ENCODE results near the gene RAPGEF1. TPM values are rescaled to one million over a fixed set of nuclear protein-coding genes. Genes with fewer than 3 reads are reported as not detected.

RAPGEF1 gene
- total RNA-seq, 1 donor from 2014 or later, result 76.8 TPM

DNA sequence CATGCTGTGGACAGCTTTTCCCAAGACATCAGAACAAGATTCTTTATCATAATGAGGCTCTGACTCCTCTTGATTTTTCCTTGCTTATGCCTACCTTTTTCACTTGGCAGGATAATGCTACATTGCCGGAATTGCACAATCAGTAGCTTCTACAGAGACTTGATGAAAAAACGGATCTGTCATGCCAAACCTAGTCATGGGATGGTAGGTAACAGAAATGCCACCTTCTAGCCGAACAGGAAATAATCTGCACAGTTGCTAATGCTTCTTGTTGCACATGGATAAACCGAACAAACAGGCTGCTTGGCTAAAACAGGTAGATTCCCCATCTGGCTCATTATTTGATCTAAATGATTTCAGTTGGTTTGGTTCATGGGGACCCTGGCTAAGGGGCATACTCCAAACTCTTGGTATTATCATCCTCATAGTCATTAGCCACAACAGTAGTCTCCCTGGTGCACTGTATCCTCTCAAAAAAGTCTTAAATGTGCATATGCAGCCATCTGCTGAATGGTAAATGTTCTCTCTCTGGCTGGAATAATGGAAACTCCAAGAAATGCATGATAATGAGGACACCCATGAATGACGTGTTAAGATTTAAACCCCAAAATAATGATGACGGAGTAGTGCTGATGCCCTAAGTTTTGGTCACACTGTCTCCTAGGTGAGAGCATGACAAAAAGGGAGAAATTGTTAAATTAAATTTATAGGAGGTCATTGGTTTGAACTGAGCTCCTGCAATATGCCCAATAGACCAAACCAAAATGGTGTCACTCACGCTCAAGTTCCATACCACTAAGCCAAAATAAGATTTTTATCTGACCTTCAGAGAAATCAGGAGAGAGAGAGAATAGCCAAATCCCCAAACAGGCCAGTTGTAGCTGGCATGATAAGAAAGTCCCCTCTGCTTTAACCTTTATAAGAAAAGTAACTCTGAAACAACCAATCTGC is 47.0 kb downstream of the RAPGEF1 start:
- peaks cover 52% of the 10 kb centered on the region for H3K79me2 ChIP-seq (ENCODE audit: insufficient read depth, low read length)
- peaks cover 61% of the 10 kb centered on the region for H4K20me1 ChIP-seq (ENCODE audit: insufficient read depth, low read length)
- DNase-seq (ENCODE audit: low read depth), result no peak
- Mint-ChIP-seq H3K4me1 (ENCODE audit: low read depth, unreplicated experiment) (peaks cover 35% of the 10 kb centered on the region), H3K27ac (ENCODE audit: unreplicated experiment) (no peak overlapping the region), H3K36me3 (ENCODE audit: low read depth, unreplicated experiment) (peaks cover 2% of the 10 kb centered on the region), H3K27me3 (ENCODE audit: low read depth, unreplicated experiment) (no peaks in the 10 kb centered on the region), H3K9me3 (ENCODE audit: unreplicated experiment) (no peaks in the 10 kb centered on the region), H3K4me3 (ENCODE audit: unreplicated experiment) (no peak overlapping the region)
- TF ChIP-seq, protein P1, sequence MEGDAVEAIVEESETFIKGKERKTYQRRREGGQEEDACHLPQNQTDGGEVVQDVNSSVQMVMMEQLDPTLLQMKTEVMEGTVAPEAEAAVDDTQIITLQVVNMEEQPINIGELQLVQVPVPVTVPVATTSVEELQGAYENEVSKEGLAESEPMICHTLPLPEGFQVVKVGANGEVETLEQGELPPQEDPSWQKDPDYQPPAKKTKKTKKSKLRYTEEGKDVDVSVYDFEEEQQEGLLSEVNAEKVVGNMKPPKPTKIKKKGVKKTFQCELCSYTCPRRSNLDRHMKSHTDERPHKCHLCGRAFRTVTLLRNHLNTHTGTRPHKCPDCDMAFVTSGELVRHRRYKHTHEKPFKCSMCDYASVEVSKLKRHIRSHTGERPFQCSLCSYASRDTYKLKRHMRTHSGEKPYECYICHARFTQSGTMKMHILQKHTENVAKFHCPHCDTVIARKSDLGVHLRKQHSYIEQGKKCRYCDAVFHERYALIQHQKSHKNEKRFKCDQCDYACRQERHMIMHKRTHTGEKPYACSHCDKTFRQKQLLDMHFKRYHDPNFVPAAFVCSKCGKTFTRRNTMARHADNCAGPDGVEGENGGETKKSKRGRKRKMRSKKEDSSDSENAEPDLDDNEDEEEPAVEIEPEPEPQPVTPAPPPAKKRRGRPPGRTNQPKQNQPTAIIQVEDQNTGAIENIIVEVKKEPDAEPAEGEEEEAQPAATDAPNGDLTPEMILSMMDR (IDR thresholded peaks at IDR 0.05; ENCODE audit: insufficient read depth, low read depth, low read length), result no peak
- TF ChIP-seq EZH2 (IDR thresholded peaks at IDR 0.05; ENCODE audit: insufficient read depth, low read length), result no peak
- H3K9ac ChIP-seq (ENCODE audit: low read length), result no peak overlapping the region
- H3K4me2 ChIP-seq (ENCODE audit: low read length), result no peak overlapping the region
- no peaks in the 10 kb centered on the region for H3K27me3 ChIP-seq (ENCODE audit: insufficient read depth, low read length)
- no peak for FAIRE-seq
- H3K9me3 ChIP-seq (ENCODE audit: insufficient read depth, low read depth, low read length), result no peaks in the 10 kb centered on the region
- no peaks in the 10 kb centered on the region for H3K36me3 ChIP-seq (ENCODE audit: insufficient read depth, low read length)
- H3K4me3 ChIP-seq (ENCODE audit: insufficient read depth, low read depth, low read length), result no peak overlapping the region
- H3K4me1 ChIP-seq (ENCODE audit: insufficient read depth, low read length), result no peaks in the 10 kb centered on the region
- H3K27ac ChIP-seq (ENCODE audit: low read depth, low read length), result no peak overlapping the region
- no peak overlapping the region for H2AFZ ChIP-seq (ENCODE audit: low read depth, low read length)

DNA sequence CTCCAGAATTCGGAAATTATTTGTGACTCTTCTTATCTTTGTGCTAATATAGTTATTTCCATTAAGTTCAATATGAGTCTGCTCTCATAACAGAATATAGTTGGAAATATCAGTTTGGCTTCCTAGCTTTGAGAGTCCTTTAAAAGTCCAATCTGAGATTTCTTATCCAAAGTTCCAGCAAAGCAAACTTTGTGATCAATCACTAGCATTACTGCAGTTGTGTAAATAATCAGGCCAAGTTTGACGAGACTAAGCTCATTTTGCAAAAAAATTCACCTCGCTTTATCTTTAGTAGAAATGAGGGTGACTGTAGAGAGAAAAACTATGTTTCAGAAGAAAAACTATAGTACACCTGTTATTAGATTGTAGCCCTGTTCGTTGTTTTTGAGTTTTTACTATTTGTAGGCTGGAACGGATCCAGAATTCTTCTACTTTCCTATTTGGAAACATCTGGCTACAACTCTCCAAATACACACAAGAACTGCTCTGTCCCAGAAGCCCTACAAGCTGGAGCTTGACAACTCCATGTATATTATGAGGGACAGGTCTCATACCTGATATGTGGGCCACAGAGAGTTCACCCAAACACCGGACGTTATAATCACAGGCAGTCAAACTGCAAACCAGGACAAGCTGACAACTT is 47.8 kb downstream of the RAPGEF1 start:
- Mint-ChIP-seq H3K27me3 (ENCODE audit: low read depth, unreplicated experiment) (no peaks in the 10 kb centered on the region), H3K36me3 (ENCODE audit: low read depth, unreplicated experiment) (peaks cover 7% of the 10 kb centered on the region), H3K4me1 (ENCODE audit: low read depth, unreplicated experiment) (peaks cover 31% of the 10 kb centered on the region), H3K4me3 (ENCODE audit: unreplicated experiment) (no peak overlapping the region), H3K9me3 (ENCODE audit: unreplicated experiment) (no peaks in the 10 kb centered on the region), H3K27ac (ENCODE audit: unreplicated experiment) (no peak overlapping the region)
- H4K20me1 ChIP-seq (ENCODE audit: insufficient read depth, low read length), result peaks cover 58% of the 10 kb centered on the region
- no peak for FAIRE-seq
- H3K36me3 ChIP-seq (ENCODE audit: insufficient read depth, low read length), result no peaks in the 10 kb centered on the region
- H3K27me3 ChIP-seq (ENCODE audit: insufficient read depth, low read length), result no peaks in the 10 kb centered on the region
- H3K27ac ChIP-seq (ENCODE audit: low read depth, low read length), result no peak overlapping the region
- H3K4me2 ChIP-seq (ENCODE audit: low read length), result no peak overlapping the region
- H3K9ac ChIP-seq (ENCODE audit: low read length), result no peak overlapping the region
- H3K4me1 ChIP-seq (ENCODE audit: insufficient read depth, low read length), result no peaks in the 10 kb centered on the region
- DNase-seq (ENCODE audit: low read depth), result no peak
- TF ChIP-seq, protein P1 (IDR thresholded peaks at IDR 0.05; ENCODE audit: insufficient read depth, low read depth, low read length), result no peak
- no peak for TF ChIP-seq EZH2 (IDR thresholded peaks at IDR 0.05; ENCODE audit: insufficient read depth, low read length)
- H2AFZ ChIP-seq (ENCODE audit: low read depth, low read length), result no peak overlapping the region
- H3K4me3 ChIP-seq (ENCODE audit: insufficient read depth, low read depth, low read length), result no peak overlapping the region
- peaks cover 54% of the 10 kb centered on the region for H3K79me2 ChIP-seq (ENCODE audit: insufficient read depth, low read length)
- H3K9me3 ChIP-seq (ENCODE audit: insufficient read depth, low read depth, low read length), result no peaks in the 10 kb centered on the region

Data from astrocyte (in vitro differentiated cells and primary cell).